HT1080 (cell line): ENCODE data around the gene TXNRD2. TPM values are rescaled to one million over a fixed set of nuclear protein-coding genes. Genes with fewer than 3 reads are reported as not detected.
A peak's percentile ranks its signal among the peaks of the same experiment; 100 is the strongest.

Experiments used
- DNase-seq: peaks from one replicate; pipeline ENCODE4 v3.0.0-alpha.2; 2015; ENCODE audit warnings: low read depth
- total RNA-seq: library from RNA; depleted of rRNA; stranded (reverse); fragments of >200 nt; shearing (Covaris generic); gene quantifications from 2 replicates; pipeline ENCODE4 v1.2.3, GENCODE V29; 2014

TXNRD2 gene
- total RNA-seq, 1 experiment from 2014 or later, result 94.5 TPM

DNA sequence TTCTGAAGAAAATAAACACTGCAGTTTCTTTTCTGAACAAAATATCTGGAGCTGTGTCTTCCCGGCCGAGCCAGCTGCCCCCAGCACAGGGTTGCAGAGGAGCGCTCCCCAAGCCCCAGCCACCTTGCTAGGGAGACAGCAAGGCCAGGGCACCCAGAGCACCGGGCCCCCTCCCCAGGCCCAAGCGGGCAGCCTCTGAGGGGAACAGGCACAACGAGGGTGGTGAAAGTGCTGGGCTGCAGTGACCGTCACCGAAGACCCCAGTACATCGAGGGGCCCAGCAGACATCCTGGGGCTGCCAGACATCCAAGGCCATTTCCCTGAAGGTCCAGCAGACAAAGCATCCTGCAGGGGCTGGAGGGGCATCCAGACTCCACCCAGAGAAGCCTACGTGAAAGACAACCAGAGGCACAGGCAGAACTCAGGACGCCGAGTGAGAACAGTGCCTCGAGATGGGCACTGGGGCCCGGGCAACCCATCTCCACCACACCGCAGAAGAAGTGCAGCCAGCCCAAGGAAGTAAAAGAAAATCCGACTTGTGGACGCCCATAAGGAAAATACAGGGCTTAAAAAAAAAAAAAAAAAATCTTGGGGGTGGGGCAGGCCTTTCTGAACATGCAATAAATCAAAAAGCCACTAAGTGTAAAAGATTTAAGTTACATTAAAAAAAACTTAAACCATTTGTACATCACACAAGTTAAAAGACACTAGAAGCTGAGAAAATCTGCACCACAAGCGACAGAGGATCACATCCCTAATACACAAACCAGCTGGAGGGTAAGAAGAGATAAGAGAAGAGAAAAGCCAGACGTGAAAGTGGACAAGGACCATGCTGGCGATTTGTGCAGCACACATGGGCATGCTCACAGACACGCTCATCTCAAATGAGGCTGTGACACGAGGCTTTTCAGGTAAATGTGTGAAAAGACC, 36.0 kb downstream of the TXNRD2 start:
- DNase-seq, result no peak

GRCh38 chr22:19904935-19905334, 36.7 kb downstream of the TXNRD2 start:
- DNase-seq, result no peak

DNA sequence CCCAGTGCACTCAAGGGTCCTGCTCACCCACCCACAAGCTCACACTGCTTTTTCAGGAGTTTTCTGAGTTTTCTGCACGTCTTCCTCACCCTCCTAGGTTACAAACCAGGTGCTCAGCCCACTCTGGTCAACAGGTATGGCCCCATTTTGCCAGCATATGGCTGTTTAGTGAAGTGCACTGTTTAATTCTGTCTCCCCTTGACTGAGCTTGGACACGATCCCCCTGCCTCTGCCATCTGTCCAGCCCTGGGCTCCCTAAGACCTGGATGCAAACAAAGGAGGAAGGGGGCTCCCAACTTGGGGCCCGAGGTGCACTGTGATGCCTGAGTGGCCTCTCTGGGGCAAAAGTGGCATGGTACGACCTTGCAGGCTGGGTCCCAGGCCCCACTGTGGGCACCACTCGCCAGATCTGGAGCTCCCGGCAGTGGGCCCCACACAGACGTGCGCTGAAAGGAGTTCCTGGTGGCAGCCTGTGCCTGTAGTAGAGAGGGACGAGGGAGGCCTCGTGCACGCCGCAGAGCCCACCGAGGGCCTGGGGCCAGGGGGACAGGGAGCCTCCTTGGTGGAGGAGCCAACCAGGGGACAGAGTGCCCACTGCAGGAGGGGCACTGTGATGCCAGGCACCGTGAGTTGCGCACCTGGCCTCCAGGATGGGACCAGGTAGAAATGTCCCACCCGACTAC, 37.3 kb downstream of the TXNRD2 start:
- DNase-seq, result no peak

- no peak for DNase-seq
These were observed 38.1 kb downstream of the TXNRD2 start for GRCh38 chr22:19903513-19903912.

DNA sequence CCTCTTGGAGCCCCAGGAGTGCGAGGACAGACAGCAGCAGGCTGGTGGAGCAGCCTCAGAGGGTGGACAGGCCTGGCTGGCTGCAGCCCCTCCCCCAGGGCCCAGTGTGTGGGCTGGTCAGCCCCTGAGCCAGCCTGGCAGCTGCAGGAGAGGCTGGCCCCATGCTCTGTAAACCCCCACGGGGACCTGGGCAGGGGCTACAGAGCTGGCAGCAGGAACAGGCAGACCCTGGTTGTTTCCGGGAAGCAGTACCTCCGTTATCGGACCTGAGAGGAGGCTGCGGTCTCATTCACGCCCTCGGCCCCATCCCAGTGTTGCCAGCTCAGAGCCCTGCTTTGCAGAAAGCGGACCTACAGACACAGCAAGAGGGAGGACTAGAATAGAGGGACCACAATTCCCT, 38.6 kb downstream of the TXNRD2 start:
- DNase-seq, result no peak

GRCh38 chr22:19902245-19902715, 39.3 kb downstream of the TXNRD2 start:
- DNase-seq, result no peak

GRCh38 chr22:19901577-19902244, 39.9 kb downstream of the TXNRD2 start:
- no peak for DNase-seq

- no peak for DNase-seq
These were observed 40.7 kb downstream of the TXNRD2 start for GRCh38 chr22:19900707-19901436.

DNA sequence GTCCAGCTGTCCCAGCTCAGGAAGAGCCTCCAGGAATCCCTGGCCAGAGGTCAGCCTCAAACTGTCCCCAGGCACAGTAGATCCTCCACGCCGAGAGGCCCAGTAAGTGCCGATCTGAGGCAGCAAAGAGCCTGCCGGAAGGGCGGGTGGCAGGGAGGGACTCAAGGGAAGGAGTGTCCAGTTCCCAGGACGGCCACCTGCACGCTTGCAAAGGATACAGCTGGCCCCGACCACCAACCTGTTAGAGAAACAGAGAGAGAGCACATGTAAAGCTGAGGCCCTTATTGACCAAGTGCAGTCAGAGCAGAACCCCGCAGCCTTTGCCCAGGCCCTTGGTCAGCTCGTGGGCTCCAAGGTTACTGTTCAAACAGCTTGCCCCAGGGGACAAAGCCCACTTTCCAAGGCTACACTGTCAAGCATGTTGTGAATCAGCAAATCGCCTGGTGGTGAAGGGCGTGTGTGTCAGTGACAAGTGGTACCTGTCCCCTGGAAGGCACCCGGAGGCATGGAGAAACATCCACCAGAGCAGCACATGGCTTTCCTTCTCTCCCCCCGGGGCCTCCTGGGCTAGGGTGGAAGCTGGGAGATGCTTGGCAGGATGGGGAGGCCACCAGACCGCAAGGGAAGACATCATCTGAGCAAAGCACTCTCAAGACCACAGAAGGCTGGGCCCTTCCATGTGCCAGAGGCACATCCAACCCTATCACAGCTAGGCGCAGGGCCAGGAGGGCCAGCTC, 42.6 kb downstream of the TXNRD2 start:
- DNase-seq, result no peak

DNA sequence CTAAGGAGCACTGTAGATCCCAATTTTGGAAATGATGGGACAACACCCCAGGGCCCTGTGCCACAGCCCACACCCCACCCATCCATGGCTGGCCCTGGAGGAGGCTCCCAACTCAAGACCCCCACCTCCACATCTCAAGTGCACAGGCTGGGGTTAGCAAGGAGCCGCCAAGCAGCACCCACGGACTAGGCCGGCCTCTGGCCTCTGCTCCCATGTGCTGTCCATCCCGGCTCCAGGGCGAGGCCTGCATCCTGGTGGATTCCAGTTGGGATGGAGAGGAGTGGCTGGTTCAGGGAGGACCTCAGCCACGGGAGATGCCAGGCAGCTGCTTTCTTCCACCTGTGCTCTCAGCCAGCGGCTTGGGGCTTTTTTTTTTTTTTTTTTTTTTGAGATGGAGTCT, 43.5 kb downstream of the TXNRD2 start:
- no peak for DNase-seq

- no peak for DNase-seq
These were observed 43.9 kb downstream of the TXNRD2 start for GRCh38 chr22:19897726-19898125.

GRCh38 chr22:19896665-19897355, 44.8 kb downstream of the TXNRD2 start:
- no peak for DNase-seq

DNA sequence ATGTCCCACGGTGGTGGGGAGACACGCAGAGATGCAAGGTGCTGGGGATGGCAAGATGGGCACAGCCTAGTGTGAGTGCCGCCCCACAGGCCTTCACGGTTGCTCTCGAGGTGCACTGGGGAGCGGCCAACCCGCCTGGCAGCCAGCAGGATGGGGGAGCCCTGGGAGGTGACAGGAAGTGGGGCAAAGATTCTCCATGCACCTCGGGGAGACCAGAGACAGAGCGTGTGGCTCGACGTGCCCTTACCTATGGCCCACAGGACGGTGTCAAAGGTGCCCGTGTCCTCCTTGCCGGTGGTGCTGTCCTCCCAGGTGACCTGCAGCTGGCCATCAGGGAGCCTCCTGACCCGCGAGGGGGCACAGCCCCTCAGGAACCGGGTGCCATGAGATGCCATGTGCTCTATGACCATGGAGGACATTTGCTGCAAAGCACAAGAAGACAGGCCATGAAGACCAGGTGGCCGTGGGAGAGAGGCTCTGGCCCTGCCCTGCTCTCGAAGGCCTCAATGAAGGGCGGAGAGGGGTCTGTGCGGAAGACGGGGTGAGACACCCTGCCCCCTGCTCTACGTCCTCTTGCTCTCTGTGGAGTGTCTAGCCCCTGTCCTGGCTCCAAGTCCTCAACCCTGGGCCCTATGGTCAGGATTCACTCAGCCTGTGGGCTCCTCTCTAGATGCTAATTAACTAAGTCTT, 46.3 kb downstream of the TXNRD2 start:
- no peak for DNase-seq

GRCh38 chr22:19893363-19893762, 48.3 kb downstream of the TXNRD2 start:
- DNase-seq, result no peak

DNA sequence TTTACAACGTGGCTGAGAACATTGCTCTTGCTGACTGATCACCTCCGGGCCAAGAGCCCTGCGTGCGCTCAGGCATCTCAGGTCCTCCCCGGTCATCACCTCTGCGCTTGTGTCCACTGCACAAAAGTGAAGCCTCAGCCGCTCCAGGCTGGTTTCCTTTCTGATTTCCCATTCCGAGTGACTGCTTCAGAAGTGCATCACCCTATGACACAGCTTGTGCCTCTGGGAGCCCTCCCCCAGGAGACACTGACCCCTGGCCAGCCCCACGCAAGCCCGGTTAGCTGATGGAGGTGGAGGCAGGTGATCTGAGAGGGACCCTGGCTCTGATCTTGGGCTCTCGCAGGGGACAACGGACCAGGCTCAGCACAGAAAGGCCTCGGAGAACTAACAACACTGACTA, 48.7 kb downstream of the TXNRD2 start:
- no peak for DNase-seq

- no peak for DNase-seq
These were observed 49.2 kb downstream of the TXNRD2 start for GRCh38 chr22:19892257-19892879.

- DNase-seq, result peak; percentile 89
These were observed 50.0 kb downstream of the TXNRD2 start for GRCh38 chr22:19891317-19892256.
